Measurements from ENCODE around the gene MLANA. TPM values are rescaled to one million over a fixed set of nuclear protein-coding genes. Genes with fewer than 3 reads are reported as not detected.

The MLANA gene
- total RNA-seq, 1 experiment from 2014 or later = 0.11 TPM

- DNase-seq (ENCODE audit: low read depth) = no peak
These were observed 66.5 kb downstream of the MLANA start for GRCh38 chr9:5957166-5957565.

GRCh38 chr9:5958273-5958672 lies 67.6 kb downstream of the MLANA start:
- DNase-seq (ENCODE audit: low read depth) = no peak

Other genes starting within 250 kb of the MLANA start
- 5.1 and 8.1 TPM in 2 replicates for gene ERMP1, start 57.8 kb upstream of the MLANA start, total RNA-seq (2014; rRNA removed)
- gene RANBP6, start 124.7 kb downstream of the MLANA start, total RNA-seq (2014; rRNA removed) = 32.3 and 42.4 TPM in 2 replicates